Stimulated activated CD8-positive, alpha-beta memory T cell treated with anti-CD3 and anti-CD28 coated beads, Interleukin-7, amount 100 ng/mL, for 1 hour (primary cell): ENCODE data around the gene MTMR10.

Experiments
- DNase-seq, 2 donors: peaks; one replicate each; pipeline ENCODE4 v3.0.0-alpha.2; 2020; ENCODE audit warnings: low read depth in 2 of 2

MTMR10 gene

DNA sequence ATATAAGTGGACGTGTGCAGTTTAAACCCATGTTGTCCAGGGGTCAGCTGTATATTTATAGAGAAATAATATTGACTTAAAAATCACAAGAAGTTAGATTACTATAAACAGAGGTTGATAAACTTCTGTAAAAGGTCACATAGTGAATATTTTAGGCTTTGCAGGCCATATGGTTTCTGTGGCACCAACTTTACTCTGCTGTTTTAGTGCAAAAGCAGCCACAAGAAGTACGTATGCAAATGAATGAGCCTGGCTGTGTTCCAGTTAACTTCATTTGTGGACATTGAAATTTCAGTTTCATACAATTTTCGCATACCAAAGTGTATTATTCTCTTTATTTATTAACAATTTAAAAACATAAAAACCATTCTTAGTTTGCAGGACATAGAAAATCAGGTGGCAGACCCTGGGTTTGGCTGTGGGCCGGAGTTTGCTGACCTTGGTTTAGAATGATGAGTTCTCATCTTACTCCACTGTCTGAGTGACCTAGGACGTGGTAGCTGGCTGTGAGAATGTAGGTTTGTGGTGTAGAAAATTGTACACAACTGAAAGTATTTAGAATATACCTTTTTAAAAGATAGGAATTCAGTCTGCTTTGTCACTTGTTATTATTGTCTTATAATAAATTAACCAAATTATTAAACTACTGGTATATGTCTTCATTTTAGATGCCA is 71.4 kb downstream of the MTMR10 start:
- no peak for DNase-seq

GRCh38 chr15:30918366-30918765 is 73.1 kb downstream of the MTMR10 start:
- no peak for DNase-seq

DNA sequence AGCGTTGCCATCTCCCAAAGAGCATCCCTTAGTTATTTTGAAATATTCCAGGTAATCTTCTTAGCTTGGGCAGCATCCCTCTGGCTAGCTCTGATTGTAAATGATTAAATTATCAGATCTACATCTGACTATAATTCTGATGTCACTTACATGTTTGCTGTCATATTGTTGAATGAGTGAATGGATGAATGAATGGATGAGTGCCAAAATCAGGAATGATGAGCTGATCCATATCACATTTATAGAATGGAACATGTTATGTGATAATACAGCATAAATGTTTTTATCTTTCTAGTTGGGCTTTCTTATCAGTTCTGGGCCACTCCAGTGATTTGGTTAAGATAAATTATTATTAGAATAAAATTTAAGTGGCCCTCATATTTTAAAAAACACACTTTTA is 73.8 kb downstream of the MTMR10 start:
- DNase-seq, result no peak

DNA sequence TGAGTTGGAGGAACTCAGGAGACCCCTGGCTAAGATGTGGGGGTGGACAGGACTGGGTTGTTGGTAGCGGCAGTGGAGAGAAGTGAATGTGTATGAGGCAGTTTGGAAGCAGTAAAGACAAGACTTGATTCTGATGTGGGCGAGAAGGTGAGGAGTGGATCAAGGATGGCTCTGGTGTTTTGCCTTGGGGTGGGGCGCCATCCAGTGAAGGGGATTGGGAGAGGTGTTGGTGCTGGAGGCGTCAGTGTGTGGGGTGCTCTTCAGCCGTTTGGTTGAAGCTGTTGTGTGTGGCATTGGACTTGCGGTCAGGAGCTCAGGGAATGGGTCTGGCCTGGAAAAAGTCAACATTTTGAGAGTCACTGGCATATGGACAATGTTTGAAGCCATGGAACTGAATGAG is 74.4 kb downstream of the MTMR10 start:
- no peak for DNase-seq

GRCh38 chr15:30913761-30914160 is 77.7 kb downstream of the MTMR10 start:
- no peak for DNase-seq

GRCh38 chr15:30906366-30906765 is 85.1 kb downstream of the MTMR10 start:
- DNase-seq, result no peak

- DNase-seq, result no peak
Observed at GRCh38 chr15:30905821-30906220, 85.6 kb downstream of the MTMR10 start.

GRCh38 chr15:30904812-30905211 is 86.6 kb downstream of the MTMR10 start:
- no peak for DNase-seq

DNA sequence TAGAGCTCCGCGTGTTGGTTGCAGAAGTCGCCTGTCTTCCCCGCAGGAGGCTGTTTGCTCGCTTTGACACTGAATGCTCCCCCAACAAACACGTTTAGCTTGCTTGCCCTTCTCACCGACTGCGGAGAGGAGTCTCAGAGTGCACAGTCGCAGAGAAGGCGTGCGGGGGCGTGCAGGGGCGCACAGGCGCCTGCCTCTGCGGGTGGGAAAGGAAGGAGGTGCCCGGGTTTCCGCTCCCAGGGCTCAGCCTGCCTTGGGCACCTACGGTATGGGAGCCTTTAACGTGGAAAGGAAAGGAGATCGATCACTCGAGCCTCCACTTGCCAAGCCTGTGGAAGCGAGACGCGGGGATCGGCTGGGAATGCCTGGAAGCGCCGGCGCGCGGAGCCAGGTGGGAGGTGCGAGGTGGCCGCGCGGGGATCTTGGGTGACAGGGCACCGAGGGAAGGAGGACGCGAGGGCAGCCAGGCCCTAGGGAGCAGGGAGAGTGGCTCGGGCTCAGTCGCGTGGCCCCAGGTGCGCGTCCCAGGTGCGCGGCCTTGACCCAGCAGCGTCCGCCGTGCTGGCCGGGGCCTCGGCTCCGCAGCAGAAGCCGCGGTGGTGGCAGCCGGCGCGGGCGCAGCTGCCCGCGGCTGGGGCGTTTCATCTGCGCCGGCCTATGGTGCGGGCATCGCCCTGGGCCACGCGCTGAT is 87.8 kb downstream of the MTMR10 start, which contains the start of gene FAN1:
TSS of gene FAN1 (plus strand) at position 419 of the 691 bp plus-strand sequence. CDS start 749 bp downstream, outside the sequence.
- DNase-seq, result peak; percentile 24 to 48

- no peak for DNase-seq
Observed at GRCh38 chr15:30901889-30902288, 89.5 kb downstream of the MTMR10 start.

DNA sequence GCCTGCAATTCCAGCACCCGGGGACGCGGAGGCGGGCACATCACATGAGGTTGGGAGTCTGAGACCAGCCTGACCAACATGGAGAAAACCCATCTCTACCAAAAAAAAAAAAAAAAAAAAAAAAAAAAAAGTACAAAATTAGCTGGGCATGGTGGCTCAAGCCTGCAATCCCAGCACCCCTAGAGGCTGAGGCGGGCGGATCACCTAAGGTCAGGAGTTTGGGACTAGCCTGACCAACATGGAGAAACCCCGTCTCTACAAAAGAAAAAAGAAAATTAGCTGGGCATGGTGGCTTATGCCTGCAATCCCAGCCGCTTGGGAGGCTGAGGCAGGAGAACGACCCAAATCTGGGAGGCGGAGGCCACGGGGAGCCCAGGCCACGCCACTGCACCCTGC is 95.2 kb downstream of the MTMR10 start:
- no peak for DNase-seq

DNA sequence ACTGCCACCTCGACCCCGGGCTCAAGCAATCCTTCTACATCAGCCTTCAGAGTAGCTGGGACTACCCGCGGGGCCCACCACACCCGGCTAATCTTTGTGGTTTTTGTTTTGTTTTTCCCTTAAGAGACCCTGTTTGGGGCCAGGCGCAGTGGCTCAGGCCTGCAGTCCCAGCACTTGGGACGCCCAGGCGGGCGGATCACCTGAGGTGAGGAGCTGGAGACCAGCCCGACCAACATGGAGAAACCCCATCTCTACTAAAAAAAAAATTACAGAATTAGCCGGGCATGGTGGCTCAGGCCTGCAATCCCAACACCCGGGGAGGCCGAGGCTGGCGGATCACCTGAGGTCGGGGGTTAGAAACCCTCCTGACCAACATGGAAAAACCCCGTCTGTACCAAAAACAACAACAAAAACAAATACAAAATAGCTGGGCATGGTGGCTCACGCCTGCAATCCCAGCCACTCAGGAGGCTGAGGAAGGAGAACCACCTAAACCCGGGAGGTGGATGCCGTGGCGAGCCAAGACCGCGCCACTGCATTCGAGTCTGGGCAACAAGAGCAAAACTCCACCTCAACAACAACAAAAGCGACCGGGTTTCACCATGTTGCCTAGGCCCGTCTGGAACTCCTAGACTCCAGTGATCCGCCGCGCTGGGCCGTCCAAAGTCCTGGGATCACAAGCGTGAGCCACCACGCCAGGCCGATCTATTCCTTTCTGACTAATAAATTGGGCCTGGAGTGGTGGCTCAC is 95.8 kb downstream of the MTMR10 start:
- no peak for DNase-seq

DNA sequence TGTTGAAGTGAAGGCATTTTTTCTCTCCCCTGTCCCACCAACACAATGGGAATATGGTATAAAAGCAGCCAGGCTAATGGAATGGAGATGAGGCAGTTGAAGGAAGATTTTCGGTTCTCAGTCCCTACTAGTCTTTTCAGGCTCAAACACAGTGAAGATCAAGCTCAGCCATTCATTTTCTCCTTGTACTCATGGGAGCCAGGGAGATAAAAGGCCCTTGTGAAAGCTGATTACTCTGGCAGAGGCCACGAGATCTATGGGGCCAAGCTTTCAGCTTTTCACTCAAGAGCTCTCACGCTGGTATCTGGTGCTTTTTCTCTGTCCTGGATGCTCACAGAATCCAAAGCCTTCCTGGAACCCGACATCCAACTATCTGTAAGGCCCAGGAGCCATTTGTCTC is 102.2 kb downstream of the MTMR10 start:
- DNase-seq, result no peak
